OCI-LY3 (cell line): ENCODE measurements around the gene HELT.
"Not testable (repeated sequence)": the region's sequence is repeated elsewhere in the genome, so short reads cannot be mapped to it uniquely, and the experiment has no call there.

Experiments used
- EZH2phosphoT487 ChIP-seq: fragments of 200-600 bp; shearing (Covaris generic); IDR thresholded peaks from 2 replicates; pipeline ENCODE4 v1.6.1; 2018; ENCODE audit warnings: antibody characterized with exemption, mixed run types, low read depth
- TF ChIP-seq, protein P1 (sequence below): fragments of 200-600, 300-600 bp; sonication (generic); IDR thresholded peaks from 2 replicates; pipeline ENCODE4 v1.5.1; 2014; ENCODE audit warnings: antibody characterized with exemption, low read length, low read depth

DNA sequence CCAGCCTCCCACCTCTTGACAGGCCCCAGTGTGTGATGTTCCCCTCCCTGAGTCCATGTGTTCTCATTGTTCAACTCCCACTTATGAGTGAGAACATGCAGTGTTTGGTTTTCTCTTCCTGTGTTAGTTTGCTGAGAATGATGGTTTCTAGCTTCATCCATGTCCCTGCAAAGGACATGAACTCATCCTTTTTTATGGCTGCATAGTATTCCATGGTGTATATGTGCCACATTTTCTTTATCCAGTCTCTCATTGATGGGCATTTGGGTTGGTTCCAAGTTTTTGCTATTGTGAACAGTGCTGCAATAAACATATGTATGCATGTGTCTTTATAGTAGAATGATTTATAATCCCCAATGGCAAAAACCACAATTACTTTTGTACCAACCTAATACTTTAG, 20.6 kb upstream of the HELT start:
- TF ChIP-seq, protein P1, sequence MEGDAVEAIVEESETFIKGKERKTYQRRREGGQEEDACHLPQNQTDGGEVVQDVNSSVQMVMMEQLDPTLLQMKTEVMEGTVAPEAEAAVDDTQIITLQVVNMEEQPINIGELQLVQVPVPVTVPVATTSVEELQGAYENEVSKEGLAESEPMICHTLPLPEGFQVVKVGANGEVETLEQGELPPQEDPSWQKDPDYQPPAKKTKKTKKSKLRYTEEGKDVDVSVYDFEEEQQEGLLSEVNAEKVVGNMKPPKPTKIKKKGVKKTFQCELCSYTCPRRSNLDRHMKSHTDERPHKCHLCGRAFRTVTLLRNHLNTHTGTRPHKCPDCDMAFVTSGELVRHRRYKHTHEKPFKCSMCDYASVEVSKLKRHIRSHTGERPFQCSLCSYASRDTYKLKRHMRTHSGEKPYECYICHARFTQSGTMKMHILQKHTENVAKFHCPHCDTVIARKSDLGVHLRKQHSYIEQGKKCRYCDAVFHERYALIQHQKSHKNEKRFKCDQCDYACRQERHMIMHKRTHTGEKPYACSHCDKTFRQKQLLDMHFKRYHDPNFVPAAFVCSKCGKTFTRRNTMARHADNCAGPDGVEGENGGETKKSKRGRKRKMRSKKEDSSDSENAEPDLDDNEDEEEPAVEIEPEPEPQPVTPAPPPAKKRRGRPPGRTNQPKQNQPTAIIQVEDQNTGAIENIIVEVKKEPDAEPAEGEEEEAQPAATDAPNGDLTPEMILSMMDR: not testable (repeated sequence)
- TF ChIP-seq EZH2phosphoT487: not testable (repeated sequence)
